GM19468 (cell line): Measurements from ENCODE around the gene IKZF5.

Experiments
- ATAC-seq: cut with Tn5 transposase; IDR thresholded peaks from one replicate; pipeline ENCODE4 v1.9.1; 2021; ENCODE audit warnings: mild to moderate bottlenecking, moderate library complexity, moderate number of reproducible peaks; ENCODE audit not compliant: unreplicated experiment; ENCODE audit errors: extremely low read depth

Gene IKZF5

DNA sequence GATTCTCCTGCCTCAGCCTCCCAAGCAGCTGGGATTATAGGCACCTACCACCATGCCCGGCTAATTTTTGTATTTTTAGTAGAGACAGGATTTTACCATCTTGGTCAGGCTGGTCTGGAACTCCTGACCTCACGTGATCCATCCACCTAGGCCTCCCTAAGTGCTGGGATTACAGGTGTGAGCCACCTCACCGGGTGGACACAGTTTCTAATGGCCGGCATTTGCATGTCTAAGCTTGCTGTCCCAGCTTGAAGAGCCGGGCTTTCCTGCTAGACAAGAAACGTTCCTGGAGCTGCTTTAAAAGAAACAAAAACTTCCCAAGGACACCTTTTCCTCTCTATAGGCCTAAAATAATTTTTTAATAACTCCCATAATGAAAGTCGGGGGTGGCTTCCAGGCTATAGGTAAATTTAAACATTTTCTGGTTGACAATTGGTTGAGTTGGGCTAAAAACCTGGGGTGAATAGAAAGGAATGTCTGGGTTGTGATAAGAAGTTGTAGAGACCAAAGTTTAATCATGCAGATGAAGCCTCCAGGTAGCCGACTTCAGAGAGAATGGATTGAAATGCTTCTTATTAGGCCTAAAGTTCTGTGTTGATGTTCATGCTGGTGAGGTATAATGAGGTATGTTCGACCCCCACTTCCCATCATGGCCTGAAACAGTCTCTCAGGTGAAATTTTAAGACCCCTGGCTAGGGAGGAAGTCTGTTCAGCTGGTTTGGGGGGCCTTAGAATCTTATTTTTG, 9.0 kb upstream of the IKZF5 start:
- ATAC-seq, result no peak

DNA sequence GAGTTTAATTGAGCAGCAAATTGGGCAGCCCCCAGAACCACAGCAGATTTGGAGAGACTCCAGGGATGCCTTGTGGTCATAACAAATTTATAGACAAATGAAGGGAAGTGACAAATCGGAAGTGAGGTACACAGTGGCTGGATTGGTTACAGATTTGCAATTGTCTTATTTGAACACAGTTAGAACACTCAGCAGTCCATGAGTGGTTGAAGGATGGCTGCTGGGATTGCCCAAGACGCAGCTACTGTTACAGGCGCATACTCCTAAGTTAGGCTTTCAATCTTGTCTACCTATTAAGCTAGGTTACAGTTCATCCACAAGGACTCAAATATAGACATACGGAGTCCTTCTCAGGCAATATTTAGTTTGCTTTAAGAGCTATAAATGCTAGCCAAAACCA, 7.6 kb upstream of the IKZF5 start:
- ATAC-seq, result no peak

DNA sequence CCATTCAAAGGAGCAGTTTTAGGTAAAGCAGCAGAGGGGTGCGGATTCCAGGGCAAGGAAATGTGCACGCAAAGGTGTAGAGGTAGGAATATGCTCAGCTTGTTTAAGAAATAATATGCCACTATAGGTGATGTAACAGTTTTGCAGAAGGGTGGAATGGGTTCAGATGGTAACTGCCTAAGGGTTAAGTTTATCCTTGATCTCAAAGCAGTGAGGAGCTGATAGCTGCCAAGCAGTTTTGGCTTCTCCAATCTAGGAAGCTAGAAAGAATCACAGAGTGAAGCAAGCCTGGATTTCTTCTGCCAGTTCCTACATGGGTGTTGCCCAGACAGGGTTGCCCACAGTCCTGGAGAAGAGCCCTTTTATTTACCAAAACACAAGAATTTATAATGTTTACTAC, 6.2 kb upstream of the IKZF5 start:
- ATAC-seq, result no peak

DNA sequence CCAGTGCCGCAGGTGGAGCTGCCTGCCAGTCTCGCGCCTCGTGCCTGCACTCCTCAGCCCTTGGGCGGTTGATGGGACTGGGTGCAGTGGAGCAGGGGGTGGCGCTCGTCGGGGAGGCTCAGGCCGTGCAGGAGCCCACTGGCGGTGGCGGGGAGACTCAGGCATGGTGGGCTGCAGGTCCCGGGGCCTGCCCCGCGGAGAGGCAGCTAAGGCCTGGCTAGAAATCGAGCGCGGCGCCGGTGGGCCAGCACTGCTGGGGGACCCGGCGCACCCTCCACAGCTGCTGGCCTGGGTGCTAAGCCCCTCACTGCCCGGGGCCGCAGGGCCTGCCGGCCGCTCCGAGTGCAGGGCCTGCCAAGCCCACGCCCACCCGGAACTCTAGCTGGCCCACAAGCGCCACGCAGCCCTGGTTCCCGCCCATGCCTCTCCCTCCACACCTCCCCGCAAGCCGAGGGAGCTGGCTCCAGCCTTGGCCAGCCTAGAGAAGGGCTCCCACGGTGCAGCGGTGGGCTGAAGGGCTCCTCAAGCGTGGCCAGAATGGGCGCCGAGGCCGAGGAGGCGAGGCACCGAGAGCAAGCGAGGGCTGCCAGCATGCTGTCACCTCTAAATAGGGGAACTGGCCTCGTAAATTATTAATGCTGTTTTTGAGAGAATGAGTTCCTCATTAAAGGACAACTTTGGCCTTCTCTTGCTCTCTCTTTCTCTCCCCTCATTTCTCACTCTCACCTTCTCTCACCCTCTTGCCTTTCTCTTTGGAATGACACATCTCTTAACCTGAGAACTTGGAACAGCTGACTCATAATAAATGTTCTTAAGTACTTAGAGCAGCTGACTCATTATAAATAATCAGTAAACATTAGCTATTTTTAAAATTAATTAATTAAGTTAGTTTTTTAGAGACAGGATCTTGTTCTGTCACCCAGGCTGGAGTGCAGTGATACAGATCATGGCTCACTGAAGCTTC, 5.1 kb upstream of the IKZF5 start:
- no peak for ATAC-seq

DNA sequence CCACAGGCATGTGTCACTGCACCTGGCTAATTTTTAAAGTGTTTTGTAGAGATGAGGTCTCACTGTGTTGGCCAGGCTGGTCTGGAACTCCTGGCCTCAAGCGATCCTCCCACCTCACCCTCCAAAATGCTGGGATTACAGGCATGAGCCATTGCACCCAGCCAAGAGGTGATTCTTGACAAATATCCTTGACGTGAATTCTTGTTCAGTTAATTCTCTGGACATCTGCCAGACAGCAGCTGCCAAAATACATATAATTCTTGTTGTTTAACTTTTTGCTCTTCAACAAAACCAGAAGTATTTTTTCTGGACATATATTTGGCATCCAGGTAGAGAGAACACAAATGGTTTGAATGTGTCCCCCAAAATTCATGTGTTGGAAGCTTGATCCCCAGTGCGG, 3.4 kb upstream of the IKZF5 start:
- no peak for ATAC-seq

DNA sequence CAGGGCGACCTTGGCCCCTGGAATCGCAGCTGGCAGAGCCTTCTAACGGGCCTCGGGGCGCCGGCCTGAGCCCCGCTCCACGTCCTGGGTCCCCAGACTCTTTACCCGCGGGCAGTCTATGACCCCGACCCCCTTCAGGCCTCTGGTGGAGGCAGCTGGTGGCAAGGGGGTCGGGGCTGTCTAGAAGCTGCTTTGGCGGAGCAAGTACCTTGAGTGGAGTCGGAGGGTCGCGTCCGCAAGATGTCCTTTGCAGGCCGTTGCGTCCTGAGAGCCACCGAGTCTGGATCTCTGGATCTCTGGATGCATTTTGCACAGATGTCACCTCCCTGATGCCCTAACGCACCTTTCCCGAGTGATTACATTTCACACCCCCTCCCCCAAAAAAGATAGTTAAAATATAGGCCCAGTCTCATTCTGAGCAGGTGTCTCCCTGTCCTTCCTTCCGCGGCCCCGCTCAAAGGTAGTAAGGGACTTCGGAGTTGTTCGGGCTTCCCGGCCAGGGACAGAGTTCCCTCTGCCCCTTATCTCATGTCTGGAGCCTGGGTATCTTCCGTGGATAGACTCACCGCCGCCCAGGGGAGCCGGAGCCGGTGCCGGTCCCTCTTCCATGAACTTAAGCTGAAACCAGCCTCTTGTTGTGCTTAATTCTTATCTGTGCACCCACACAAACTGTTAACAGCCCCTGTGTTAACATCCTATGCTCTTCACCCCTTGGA, 668 bp upstream of the IKZF5 start:
- no peak for ATAC-seq

DNA sequence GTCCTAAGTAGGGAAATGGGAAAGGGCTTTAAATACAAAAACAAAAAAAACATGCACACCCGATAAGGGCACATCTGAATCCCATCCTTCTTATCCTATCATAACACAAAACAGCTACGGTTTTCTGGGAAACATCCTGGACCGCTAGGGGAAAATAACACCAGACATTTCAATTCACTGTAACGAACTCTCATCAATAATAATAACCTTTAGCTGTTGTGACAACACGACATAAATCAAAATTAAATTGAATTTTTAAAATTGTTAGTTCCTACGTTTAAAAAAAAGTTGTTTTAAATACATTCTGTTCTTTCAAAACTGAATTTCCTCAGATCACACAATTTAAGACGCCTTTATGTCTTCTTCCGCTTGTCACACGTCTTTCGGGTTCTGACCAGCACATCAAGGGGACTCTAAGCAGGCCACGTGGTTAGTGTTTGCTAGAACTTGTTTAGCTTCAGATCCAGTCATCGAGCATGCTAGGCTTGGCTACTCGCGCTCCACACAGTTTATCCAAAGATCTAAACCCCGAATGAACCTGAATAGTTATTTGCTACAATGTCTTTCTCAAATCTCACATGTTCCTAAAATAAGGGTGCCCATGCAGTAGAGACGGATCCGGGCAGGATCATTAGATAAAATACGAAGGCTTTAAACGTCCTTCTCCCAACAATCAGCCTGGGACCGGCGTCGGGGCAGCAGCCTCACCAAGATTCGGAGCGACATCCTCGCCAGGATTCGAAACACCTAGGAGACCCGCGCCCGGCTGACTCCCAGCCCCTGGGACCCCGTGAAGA, 839 bp downstream of the IKZF5 start:
- no peak for ATAC-seq

DNA sequence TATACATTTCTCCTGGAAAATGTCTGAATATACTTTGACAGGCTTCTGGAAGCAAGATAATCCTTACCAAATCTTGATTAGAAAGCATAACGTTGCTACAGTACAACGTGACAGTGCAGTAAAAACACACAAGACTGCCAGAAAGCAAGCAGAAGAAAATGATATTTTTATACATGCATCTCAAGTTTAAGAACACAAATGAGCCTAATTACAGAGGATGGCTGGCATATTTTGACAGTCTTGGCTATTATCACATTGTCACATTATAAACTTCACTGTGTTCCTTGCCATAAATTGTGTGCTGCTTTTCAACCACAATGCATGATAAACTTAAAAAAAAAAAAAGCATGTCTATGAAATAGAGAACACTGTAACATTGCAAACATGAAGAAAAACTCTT, 4.3 kb downstream of the IKZF5 start:
- no peak for ATAC-seq

DNA sequence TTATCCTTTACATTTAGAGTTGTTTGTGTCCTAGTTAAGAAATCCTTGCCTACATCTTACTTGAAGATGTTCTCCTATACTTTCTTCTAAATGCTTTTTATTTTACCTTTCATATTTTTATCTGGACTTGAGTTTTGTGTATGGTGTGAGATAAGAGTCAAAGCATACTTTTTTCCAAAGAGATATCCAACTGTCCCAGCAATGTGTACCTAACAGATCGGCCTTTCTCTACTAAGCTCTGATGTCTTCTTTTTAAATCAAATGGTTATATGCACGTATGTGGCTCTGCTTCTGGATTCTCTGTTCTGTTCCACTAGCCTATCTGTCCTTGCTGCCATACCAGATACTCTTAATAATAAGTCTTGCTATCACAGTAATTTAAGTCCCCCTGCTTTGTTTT, 7.2 kb downstream of the IKZF5 start:
- no peak for ATAC-seq

DNA sequence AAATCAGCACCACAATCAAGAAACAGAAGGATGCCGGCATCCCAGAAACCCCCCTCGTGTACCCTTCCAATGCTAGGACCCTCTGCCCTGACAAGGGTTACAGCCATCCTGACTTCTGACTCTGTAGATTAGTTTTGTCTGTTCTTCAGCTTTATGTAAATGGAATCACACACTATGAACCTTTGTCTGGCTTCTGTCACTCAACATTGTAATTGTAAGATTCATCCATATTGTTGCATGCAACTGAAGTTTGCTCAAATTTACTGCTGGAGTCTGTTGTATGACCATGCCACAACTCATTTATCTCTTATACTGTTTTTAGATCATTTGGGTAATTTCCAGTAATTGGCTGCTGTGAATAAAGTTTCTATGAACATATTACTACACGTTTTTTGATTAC, 8.4 kb downstream of the IKZF5 start:
- no peak for ATAC-seq

DNA sequence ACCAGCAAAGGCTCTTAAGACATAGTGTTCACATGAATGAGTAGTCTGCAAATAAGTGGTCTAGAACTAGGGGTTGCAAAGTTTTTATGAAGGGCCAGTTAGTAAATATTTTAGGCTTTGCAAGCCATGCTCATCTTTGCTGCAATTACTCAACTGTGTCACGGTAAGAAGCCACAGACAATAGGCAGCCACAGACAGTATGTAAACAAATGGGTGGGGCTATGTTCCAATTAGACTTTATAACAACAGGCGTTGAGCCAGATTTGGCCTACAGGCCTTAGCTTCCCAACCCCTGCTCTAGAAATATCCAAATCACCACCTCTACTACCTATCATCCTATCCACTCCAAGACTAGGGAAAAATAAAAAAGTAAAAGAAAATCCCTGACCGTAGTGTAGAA, 9.2 kb downstream of the IKZF5 start:
- ATAC-seq, result no peak

DNA sequence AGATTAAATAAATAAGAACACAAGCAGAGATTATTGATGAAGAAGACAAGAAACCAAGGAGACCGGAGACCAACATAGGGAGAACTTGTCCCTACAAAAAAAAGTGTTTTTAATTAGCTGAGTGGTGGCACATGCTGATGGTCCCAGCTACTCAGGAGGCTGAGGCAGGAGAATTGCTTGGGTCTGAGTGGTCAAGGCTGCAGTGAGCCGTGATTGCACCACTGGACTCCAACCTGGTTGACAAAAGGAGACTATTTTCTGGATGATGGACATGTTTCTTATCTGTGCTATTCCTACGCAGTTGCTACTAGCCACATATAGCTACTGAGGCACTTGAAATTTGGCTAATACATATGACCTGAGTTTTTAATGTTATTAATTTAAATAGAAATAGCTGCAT, 9.7 kb downstream of the IKZF5 start:
- ATAC-seq, result no peak

DNA sequence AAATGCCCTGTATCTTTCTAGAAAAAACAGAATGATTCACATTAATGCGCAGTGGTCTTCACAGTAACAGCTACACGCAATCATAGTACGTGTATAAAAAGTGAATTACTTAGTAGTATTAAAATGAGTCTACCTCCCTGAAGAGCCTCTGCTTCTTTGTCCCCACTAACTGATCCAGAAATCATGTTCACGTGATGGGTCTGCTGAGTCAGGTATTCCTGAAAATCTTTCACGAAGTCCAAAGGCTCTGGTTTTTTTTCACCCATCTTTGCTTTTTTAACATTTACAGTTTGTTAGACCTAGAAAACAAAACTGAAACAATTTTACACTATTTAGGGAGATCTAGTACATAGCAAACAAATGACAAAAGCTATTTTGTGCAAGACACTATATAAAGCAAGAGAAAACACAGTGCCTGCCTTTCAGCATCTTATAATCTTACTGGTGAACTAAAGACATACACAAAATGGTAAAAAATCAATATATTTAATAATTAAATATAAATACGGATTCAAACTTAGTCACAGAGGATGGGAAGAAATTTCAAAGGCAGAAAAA, 10.2 kb downstream of the IKZF5 start:
- no peak for ATAC-seq

DNA sequence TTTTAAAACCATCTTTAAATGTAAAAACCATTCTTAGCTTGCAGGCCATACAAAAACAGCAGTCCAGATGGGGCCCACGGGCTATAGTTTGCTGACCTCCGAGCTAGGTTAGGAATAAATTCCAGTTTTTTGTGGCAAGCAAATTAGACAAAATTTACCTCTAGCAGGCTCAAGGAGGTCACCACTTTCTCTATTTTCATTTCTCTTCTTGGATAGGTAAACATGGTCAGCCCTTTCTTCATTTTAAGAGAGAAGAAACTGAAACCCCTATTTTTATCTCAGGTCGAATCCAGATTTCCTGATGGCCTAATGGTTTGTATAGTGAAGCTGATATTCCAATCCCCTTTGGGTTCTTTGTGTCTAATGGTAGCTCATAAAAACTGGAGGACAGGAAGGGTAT, 10.7 kb downstream of the IKZF5 start:
- ATAC-seq, result no peak

DNA sequence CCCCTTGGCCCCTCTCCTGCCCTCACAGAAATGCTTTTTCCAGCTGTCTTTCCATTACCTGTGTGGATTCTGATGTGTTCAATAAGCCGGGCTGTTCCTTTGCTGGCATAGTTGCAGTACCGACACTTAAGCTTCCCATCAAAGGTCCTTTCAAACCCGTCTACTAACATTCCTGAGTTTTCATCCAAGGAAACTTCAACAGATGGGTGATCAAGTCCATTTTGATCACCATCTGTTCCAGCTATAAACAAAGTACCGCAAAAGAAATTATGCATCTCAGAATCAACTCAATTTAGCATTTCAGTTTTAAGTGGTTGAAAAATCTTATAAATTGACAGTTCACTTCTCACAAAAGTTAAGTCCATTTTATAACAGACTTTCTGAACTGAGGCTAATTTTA, 12.7 kb downstream of the IKZF5 start:
- ATAC-seq, result no peak

DNA sequence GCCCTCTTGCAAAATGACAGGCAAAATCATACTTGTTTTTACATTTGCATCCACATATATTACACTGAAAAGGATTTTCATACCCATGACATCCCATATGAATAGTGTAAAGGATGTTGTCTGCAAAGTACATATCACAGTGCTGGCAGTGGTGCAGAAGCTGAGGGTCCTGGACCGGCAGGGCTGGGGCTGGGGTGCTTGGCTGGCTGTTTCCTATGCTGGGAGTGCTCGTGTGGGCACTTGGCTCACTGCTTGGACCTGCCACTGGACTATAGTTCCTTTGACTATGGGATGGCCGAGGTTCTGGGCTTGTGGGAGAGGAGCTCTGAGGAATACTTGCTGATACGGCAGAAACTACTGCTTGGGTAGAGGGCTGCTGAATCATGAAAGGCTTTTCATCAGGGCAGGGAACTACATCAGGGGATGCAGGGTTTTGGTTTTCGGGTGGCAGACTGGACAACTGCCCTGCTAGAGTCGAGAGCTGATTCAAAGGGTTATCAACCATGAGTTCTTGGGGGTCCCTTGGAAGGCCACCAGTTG, 14.7 kb downstream of the IKZF5 start:
- no peak for ATAC-seq

DNA sequence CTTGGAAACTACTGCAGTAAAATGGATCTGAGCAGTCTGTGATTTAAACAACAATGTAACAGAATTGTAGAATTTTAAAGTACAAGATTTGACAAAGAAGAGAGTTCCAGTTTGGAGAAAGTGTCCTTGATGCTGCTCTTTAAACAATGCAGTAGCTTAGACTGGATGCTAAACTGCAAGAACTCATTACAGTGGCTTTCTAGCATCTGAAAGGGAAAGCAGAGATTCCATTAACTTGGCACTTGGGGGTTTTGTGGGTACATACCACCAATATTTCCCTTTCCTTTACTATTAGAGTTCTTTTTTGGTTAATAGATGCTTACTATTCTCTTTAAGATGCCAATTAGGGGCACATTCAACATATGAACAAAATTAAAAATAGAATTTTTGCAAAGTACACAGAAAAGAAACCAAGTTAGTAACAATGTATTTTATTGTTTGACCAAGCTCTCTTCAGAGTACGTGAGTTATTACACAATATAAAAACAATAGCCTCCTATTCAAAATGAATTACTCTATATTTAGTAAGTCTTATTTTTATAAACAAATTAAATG, 16.5 kb downstream of the IKZF5 start:
- ATAC-seq, result no peak

DNA sequence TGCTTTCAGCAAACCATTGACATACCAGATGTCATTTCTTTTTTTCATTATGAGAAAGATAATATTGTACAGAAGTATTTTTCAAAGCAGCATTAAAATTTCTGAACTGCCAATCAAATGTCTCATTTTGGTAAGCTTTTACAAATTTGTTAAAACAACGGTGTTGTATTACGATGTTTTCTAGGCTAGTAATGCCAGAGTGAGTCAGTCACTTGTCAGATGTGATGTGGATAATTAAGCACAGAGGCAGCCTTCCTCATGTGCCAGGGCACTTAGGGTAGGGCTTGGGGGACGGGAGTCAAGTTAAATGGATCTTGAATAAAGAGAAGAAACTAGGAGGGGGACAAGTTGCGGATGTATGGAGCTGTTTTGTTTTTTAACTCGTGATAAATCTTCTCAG, 18.3 kb downstream of the IKZF5 start:
- ATAC-seq, result no peak

DNA sequence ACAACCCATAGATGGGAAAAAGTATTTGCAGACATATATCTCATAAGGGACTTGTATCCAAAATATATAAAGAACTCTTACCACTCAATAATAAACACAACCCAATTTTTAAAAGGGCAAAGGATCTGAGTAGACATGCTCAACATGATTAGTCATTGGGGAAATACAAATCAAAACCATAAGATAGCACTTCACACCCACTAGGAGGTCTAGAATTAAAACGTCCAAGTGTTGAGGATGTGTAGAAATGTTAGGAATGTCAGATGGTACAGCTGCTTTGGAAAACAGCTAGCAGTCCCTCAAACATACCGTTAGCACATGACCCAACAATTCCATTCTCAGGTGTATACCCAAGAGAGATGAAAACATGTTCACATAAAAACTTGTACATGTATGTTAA, 20.1 kb downstream of the IKZF5 start:
- no peak for ATAC-seq
